Measurements from ENCODE around the gene TUBA3E. TPM values are rescaled to one million over a fixed set of nuclear protein-coding genes. Genes with fewer than 3 reads are reported as not detected.
"Not testable (repeated sequence)": the region's sequence is repeated elsewhere in the genome, so short reads cannot be mapped to it uniquely, and the experiment has no call there.

The TUBA3E gene
- not detected for total RNA-seq

DNA sequence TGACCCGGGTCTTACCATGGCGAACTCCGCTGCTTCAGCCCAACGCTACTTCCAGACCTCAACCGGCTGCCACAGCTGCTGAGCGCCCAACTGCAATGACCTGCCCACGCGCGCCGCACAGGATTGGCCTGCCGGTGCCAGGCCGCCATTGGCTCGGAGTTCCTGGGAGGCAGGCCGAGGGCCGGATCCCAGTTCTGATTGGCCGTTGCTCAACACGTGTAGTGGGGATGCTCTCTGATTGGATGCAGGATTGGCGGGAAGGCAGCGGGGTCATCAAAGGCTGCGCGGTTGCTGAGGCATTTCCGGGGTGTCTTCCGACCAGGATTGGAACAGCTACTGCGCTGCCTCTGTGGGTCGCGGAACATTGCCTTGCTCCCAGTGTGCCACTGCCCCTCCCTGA lies at the start of gene TUBA3E:
Gene TUBA3E (minus strand): TSS at position 97 of the 400 bp plus-strand sequence. CDS start 79 bp downstream, at position 18.
- ChIA-PET CTCF (no interaction called here), POLR2A (no interaction called here)

DNA sequence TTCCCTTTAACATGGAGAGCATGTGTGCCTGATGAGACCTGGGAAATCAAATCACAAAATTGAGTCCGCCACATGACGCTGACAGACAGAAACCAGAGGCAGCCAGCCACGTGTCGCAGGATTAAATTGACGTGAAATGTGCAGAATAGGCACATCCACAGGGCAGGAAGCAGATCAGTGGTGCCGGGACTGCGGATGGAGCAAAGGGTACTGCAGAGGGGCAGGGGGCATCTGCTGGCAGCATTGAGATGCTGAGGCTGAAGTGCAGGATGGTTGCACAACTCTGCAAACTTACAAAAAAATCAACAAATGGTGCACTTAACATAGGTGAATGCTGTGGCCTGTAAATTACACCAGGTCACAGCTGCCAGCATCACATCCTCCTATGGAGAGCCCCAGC lies 48.2 kb upstream of the TUBA3E start:
- POLR2A ChIA-PET, result no interaction called here
- CTCF ChIA-PET, result no interaction called here

- ChIA-PET CTCF (no interaction called here), POLR2A (no interaction called here)
Measured at GRCh38 chr2:130245976-130246375, 47.7 kb upstream of the TUBA3E start.

- ChIA-PET POLR2A (no interaction called here), CTCF (no interaction called here)
Measured at GRCh38 chr2:130243359-130243758, 45.1 kb upstream of the TUBA3E start.

- POLR2A ChIA-PET, result no interaction called here
- CTCF ChIA-PET, result no interaction called here
Measured at GRCh38 chr2:130241041-130241707, 42.9 kb upstream of the TUBA3E start.

DNA sequence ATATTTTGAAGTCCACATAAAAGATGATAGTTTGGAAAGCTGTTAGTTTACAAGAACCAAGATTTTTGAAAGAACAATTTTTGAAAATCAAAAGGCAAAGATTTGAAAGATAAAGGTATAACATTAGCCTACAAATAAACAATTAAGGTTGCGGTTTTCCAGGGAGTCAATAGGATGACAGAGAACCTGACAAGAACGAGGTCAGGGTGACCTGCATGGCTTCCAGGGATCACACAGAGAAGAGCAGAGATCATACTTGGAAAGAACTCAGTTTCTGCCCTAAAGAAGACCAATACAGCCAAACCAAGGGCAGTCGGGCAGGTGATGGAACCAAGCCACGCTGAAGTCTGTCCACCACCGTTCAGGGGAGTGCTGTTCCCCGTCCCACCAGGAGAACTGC lies 41.3 kb upstream of the TUBA3E start:
- POLR2A ChIA-PET, CTCF ChIA-PET: not testable (repeated sequence)

DNA sequence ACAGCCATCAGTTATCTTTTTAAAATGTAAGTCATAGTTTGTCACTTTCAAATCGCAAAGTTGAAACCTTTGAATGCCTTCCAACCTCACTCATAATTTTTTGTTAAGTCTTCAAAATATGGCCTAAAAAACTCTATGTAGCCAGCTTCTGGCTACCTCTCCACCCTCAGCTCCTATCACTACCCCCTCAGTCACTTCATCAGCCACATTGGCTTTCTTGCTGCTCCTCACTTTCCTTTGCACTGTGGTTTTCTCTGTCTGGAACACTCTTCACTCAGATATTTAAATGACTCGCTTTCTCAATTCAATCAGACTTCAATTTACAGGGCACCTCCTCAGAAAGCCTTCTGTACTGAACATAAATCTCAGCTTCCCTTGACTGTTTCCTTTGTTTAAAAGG lies 34.8 kb upstream of the TUBA3E start:
- POLR2A ChIA-PET, CTCF ChIA-PET: not testable (repeated sequence)

GRCh38 chr2:130231656-130232055 lies 33.4 kb upstream of the TUBA3E start:
- ChIA-PET CTCF (no interaction called here), POLR2A (no interaction called here)

- CTCF ChIA-PET, POLR2A ChIA-PET: not testable (repeated sequence)
Measured at GRCh38 chr2:130230907-130231306, 32.7 kb upstream of the TUBA3E start.

DNA sequence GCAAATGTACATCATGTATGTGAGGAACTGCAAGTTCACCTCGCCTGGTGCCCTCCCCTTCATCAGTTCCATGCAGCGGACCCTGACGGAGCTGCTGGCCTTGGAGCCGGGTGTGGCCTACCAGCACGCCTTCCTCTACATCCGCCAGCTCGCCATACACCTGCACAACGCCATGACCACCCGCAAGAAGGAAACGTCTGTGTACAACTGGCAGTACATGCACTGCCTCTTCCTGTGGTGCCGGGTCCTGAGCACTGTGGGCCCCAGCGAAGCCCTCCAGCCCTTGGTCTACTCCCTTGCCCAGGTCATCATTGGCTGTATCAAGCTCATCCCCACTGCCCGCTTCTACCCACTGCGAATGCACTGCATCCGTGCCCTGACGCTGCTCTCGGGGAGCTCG lies 32.1 kb upstream of the TUBA3E start:
- POLR2A ChIA-PET, CTCF ChIA-PET: not testable (repeated sequence)

DNA sequence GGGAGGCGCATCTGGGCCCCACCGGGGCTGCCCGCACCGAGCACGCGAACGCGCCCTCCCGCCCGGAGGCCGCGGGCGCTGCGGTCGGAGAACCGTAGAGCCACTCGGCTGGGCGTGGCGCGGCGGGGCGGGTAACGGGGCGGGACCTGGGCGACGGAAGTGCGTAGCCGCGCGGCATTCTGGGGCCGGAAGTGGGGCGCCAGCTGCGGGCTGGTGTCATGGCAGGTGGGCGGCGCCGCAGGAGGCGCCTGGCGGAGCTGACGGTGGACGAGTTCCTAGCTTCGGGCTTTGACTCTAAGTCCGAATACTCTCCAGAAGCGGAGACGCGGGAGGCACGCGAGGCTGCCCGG lies 30.9 kb upstream of the TUBA3E start:
- CTCF ChIA-PET, POLR2A ChIA-PET: not testable (repeated sequence)

DNA sequence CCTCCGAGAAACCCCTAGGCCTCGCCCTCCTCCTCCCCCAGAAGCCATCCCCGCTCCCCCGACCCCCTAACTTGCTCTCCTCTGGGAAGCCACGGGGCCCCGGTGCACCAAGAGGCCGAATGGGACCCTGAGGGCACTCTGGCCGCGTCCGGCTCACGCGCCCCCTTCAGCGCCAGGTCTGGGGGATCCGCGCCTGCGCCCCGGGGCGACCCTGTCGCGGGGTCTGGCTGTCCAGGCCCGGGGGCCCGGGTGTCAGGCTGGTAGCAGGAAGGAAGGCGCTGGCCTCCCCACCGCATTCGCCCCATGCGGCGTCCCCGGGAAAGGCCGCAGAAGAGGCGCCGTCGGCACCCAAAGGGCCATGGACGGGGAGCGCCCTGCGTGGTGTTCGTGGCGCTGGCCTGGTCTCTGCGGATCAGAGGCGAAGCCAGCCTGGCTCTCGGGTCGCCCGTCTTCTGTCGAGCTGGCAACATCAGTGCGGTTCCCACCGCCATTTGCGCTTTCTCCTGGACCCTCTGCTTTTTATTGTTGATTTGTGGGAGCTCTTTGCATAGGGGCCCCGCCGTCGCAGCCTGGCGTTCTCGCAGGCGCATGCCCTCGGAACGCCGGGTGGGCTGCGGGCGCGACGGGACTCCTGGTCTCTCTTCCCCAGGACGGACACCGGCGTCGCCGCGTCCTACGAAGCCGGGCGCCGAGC lies 30.4 kb upstream of the TUBA3E start:
- CTCF ChIA-PET, result not testable (repeated sequence)

DNA sequence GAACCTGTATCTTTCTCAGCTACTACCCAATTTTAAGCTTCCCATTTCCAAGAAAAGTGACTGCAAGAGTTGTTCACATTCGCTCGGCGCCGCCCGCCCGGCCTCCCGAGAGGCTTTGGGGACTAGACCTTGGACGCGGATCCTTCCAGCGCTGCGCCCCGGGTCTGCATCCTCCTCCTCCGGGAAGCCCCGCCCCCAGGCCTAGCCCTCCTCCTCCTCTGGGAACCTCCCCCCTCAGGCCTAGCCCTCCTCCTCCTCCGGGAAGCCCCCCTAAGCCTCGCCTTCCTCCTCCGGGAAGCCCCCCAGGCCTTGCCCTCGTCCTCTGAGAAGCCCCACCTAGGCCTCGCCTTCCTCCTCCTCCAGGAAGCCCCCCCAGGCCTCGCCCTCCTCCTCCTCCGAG lies 29.8 kb upstream of the TUBA3E start:
- CTCF ChIA-PET, POLR2A ChIA-PET: not testable (repeated sequence)

More for the DNA sequence above, 30.4 kb upstream of the TUBA3E start:
- POLR2A ChIA-PET, result not testable (repeated sequence)

- POLR2A ChIA-PET, CTCF ChIA-PET: not testable (repeated sequence)
Measured at GRCh38 chr2:130222523-130222922, 24.3 kb upstream of the TUBA3E start.

- POLR2A ChIA-PET, CTCF ChIA-PET: not testable (repeated sequence)
Measured at GRCh38 chr2:130220505-130220904, 22.3 kb upstream of the TUBA3E start.

- CTCF ChIA-PET, POLR2A ChIA-PET: not testable (repeated sequence)
Measured at GRCh38 chr2:130219147-130219546, 20.9 kb upstream of the TUBA3E start.

GRCh38 chr2:130207051-130207450 lies 8.8 kb upstream of the TUBA3E start:
- CTCF ChIA-PET, POLR2A ChIA-PET: not testable (repeated sequence)

DNA sequence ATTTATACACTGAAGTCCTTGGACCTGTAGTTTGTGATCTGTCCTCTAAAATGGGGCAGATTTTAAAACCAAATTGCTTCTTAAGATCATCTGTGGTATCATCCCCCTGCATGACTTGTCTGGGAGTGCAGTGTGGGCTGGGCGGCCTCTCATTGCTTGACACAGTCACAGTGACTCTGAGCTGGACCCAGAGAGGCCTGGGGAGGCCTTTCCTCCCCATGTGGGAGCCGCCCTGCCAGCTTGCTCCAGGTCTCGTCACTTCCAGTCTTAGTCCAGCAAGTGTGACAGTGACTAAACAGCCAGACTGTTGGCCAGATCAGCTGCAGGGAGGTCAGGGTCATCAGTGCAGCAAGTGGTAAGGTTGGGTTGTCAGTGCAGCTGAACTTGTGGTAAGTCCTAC lies 4.9 kb upstream of the TUBA3E start:
- POLR2A ChIA-PET, CTCF ChIA-PET: not testable (repeated sequence)

DNA sequence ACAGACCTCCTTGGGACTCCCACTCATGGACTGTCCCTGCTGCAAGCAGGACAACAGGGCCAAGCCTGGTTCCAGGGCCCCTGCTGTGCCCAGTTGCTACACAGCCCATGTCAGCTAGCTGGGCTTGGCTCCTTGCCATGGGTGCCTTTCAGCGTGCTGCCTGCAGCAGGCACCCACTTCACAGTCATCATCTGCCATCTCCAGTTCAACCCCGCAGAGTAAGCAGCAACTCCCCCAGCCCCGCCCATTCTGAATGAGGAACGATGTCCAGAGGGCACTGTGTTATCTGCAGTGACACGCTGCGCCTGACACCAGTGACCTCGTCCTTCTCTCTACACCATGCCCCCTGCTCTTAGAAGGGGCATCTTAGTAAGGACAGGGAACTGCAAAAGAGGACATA lies 4.3 kb upstream of the TUBA3E start:
- POLR2A ChIA-PET, CTCF ChIA-PET: not testable (repeated sequence)

GRCh38 chr2:130196052-130196451 lies 2.2 kb downstream of the TUBA3E start:
- POLR2A ChIA-PET, CTCF ChIA-PET: not testable (repeated sequence)

DNA sequence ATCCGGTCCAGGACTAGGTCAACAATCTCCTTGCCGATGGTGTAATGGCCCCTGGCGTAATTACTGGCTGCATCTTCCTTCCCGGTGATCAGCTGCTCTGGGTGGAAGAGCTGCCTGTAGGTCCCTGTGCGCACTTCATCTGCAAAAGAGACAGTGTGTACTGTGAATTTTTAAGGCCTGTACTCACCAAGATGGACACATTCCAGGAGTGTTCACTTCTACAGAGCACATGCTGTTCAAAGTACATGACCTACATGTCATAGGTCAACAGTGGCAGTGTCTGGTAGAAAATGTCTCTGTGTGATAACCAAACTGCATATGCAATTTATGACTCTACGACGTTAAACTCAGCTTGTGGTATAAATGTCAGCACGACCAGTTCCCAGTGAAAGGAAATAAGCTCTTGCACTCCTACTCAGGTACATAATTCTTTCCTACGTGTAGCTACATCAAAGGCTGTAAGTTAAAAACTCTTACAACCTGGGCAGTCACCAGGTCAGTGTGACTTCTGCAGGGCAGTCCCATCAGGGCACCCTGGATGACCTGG lies 3.1 kb downstream of the TUBA3E start:
- POLR2A ChIA-PET, CTCF ChIA-PET: not testable (repeated sequence)

GRCh38 chr2:130193824-130194223 lies 4.4 kb downstream of the TUBA3E start:
- POLR2A ChIA-PET, CTCF ChIA-PET: not testable (repeated sequence)
